HG03442 (cell line): ENCODE measurements around the gene ABCG1.

Experiments
- ATAC-seq: cut with Tn5 transposase; IDR thresholded peaks from one replicate; pipeline ENCODE4 v1.9.1; 2021; ENCODE audit warnings: mild to moderate bottlenecking, moderate library complexity; ENCODE audit not compliant: unreplicated experiment

The ABCG1 gene

DNA sequence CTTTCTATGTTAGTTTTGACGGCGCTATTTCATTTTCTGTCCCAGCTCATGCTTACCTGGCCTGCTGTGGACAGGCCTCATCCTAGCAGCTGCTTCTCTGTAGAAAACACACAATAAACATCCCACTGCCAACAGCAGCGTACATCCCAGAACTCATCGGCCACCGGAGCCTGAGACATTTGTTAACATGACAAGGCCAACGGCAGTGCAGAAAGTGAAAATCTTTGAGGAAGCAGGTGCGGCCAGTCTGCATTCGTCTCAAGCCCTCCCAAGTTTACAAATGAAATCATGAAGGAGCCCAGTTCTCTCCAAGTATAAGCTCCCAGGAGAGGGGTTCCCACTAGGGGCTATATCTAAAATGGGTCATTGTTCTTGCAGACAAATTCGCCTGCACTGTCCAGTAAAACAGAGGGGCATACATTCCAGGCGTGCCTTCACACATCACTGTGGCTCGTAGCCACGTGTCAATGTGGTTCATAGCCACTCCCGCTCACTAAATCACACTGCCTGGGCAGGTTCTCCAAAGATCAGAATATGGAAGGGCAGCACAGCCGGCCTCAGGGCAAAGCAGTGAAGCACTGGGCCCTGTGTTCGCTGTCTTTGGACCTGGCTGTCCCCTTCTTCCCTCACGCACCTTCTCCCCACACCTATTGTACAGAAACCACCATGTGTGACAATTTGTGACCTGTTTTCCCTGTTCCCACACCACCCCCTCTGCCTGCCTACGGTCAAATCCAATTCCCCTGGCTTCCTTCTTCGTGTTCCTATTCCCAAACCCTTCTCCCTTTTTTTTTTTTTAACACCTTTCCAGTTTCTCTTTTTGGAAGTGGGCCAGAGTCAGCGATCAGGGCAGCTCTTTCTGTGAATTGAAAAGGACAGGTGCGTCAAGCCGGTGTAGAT lies 27.0 kb upstream of the ABCG1 start:
- no peak for ATAC-seq

DNA sequence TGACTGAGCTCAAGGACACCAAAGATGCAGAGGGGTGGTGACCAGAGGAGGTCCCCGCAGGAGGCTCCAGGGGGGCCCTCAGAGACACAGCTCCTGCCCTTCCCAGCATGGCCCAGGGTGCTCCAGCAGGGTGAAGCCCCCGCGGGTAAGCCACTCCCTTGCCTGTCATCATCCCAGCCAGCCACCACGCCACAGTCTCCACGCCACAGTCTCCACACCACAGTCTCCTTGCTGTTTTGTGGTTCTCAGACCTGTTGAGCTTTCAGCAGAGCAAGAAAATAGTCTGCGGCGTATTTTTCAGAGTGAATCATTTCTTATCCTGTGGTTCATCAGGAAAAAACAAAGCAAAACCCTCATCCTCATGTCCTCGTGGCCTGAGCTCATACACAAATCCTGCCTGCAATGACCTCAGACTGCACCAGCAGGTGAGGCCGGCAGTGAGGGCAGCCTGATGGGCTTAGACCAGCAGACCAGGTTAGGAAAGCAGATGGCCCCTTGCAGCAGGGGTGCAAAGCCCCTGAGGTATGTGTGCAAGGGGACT lies 25.7 kb upstream of the ABCG1 start:
- no peak for ATAC-seq

DNA sequence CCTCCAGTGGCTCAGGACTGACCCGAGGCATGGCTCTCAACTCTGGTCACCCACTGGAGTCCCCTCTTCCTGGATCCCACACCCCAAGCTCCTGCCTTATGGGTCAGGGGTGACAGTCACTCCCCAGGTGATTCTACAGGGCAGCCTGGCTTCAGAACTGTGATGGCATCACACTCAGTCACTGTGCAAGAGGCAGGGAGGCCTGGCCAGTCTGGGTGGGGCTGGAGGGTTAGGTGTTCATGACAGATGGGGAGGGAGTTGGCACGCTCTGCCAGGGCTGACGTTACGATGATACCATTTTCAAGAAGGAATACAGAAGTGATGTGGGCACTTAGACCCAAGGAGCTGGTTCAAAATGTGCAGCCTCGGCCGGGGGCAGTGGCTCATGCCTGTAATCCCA lies 25.2 kb upstream of the ABCG1 start:
- no peak for ATAC-seq

DNA sequence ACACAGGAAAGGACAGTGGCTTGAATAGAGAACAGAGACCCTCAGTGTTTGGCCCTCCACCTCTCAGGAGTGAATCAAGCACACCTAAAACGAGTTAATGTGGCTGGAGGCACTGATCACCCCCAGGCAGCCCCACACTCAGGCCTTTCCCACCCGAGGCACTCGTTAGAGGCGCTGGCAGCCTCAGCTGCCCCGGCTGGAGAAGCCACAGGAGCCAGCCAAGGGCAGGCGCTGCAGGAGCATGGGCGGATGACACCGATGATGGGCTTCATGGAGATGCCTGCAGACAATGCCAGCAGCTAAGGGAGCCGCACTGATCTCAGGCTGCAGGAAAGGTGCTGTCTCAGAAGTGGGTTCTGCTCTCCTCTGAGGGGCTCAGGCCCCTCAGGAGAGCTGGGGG lies 24.1 kb upstream of the ABCG1 start:
- no peak for ATAC-seq

GRCh38 chr21:42195378-42196031 lies 23.4 kb upstream of the ABCG1 start:
- ATAC-seq = no peak

- no peak for ATAC-seq
These were observed 19.7 kb upstream of the ABCG1 start for GRCh38 chr21:42198929-42199867.

GRCh38 chr21:42199868-42200463 lies 19.0 kb upstream of the ABCG1 start:
- ATAC-seq = no peak

GRCh38 chr21:42200906-42201614 lies 17.9 kb upstream of the ABCG1 start:
- ATAC-seq = no peak

DNA sequence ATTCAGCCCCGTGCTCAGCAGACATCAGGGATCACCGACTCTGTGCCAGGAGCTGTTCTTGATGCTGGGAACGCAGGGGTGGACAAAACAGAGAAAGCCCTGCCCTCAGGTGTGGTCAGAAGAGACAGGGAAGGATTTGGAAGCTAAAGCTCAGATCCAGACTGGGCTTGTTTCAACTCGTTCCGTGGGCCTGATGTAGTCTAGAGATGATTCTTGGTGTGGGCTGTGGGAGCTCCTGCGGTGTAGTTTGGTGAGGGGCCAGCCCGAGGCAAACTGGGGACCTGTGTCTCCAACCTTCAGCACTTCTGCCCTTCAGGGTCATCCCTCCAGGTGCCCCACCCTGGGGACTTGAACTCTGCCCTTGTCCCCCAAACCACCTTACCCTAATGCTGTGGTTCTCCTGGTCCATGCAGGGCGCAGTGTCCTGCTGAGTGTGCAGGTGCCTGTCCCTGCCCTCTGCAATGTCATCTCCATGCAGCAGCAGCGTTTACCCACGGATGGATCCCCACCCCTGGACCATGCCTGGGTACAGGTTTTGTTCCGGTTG lies 17.3 kb upstream of the ABCG1 start:
- ATAC-seq = no peak

- no peak for ATAC-seq
These were observed 16.6 kb upstream of the ABCG1 start for GRCh38 chr21:42202321-42202720.

DNA sequence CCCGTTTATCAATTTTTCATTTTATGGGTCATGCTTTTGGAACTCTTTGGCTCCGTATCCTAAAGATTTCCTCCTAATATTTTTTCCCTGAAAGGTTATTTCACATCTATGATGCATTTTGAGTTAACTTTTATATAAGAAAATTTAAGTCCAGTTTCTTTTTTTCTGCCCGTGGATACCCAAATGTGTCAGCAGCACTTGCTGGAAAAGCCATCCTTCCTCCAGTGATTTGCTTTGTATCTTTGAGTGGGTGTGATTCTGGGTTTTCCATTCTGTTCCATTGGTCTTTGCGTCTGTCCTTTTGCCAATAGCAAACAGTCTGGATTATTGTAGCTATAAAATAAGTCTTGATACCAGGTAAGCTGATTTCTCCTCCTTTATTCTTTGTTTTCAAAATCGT lies 15.6 kb upstream of the ABCG1 start:
- ATAC-seq = no peak

GRCh38 chr21:42203936-42204335 lies 15.0 kb upstream of the ABCG1 start:
- no peak for ATAC-seq

DNA sequence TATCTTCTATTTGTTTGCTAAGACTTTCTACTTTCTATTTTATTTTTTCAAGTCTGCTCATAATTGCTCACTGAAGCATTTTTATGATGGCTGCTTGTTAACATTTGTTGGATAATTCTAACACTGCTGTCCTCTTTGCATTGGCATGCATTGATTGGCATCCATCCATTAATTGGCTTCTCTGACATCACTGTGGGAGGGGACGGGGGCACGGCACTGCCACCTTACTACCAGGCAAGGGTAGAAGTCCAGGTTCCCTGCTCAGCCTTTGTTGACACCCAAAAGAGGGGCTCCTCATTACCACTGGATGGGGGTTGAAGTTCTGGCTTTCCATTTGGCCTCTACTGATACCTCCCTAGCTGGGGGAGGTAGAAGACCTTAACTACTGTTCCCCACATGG lies 11.5 kb upstream of the ABCG1 start:
- ATAC-seq = no peak

- no peak for ATAC-seq
These were observed 10.9 kb upstream of the ABCG1 start for GRCh38 chr21:42208036-42208435.

DNA sequence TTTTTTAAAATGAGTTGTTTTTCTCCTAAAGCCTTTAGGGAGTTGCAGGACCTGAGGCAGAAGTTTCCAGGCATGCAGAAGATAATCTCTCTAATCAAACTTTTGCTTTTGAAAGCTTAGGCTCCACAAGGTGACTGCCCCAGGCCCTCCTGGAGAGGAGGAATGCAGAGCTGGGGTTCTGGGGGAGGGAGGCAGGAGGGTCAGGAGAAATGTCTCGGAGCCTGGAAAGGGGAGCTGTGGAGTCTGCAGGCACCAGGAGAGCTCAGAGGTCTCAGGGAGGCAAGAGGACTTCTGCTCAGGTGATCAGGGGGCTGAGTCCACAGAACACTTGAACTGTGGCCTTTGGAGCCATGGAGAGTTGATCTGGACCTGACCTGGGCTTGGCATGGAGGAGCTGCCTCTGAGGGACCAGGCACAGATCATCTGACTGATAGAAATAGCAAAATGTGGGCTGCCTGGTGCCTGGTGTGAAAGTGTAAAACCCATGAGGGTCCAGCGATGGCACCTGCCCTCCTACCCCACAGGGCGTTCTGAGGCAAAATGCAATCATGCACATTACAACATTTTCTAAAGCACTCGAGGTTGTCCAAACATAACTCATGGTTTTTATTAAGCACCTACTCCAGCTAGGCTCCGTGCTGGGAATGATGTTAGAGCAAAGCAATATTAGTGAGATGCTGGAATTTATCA lies 10.0 kb upstream of the ABCG1 start:
- no peak for ATAC-seq

- no peak for ATAC-seq
These were observed 9.0 kb upstream of the ABCG1 start for GRCh38 chr21:42209801-42210479.

GRCh38 chr21:42212266-42212665 lies 6.7 kb upstream of the ABCG1 start:
- ATAC-seq = no peak

DNA sequence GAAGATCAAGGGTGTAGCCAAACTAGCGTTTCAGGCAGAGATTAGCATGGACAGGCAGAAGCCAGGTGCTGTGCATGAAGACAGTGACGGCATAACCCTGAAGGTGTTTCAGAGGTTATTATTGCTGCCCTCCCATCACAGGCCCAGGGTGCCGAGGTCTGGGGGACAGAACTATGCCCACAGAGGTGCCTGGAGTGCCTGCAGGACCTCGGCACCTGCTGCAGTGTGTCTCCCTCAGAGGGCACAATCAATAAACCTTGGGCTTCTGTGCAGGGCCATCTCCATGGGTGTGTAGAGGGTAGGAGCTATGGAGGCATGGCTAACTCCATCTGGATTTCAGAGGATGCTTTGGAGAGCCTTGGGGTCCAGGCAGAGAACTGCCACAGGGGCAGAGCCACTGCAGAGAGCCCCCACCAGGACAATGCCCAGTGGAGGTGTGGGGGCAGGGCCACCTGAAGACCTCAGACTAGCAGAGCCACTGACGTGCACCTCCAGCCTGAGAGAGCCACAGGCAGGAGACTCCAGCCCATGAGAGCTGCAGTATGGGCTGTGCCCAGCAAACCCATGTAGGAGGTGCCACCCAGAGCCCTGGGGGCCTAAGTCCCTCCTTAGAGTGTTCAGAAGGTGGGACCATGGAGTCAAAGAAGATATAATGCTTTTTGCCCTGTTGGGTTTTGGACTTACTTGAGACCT lies 5.7 kb upstream of the ABCG1 start:
- ATAC-seq = no peak
